Panc1 (cell line): Measurements from ENCODE around the gene COL23A1. TPM values are rescaled to one million over a fixed set of nuclear protein-coding genes. Genes with fewer than 3 reads are reported as not detected.

Experiments used
- ATAC-seq: fragments of 200-7000 bp; cut with Tn5 transposase; 2 replicates; pipeline ENCODE4 v1.9.1; 2020; ENCODE audit warnings: mild to moderate bottlenecking, moderate library complexity
- BruUV-seq: library from RNA; stranded (reverse); fragments of 400-500 nt; replicated peaks from 2 replicates; lab custom pipeline; 2021; lab: Mats Ljungman, UMichigan
- CTCF ChIA-PET: fragments of 300-600 bp; sonication (Branson Sonifier 250); formaldehyde crosslinking; loops from one replicate; lab custom pipeline; 2022; ENCODE audit warnings: antibody characterized with exemption; lab: Charles Lee
- POLR2A ChIA-PET: fragments of 300-600 bp; sonication (Branson Sonifier 250); formaldehyde crosslinking; loops from one replicate; lab custom pipeline; 2022; ENCODE audit warnings: antibody characterized with exemption; lab: Charles Lee
- DNase-seq: peaks from one replicate; pipeline ENCODE4 v3.0.0-alpha.2; 2010; ENCODE audit warnings: low read depth, low spot score
- H3K27ac ChIP-seq: 2 replicates; pipeline ENCODE4 v1.5.1; 2011; ENCODE audit warnings: mild to moderate bottlenecking, low read length, inconsistent platforms
- H3K27me3 ChIP-seq: fragments of 200-500 bp; sonication (Bioruptor generic); 2 replicates; pipeline ENCODE4 v1.6.0; 2014; ENCODE audit warnings: low read length, inconsistent platforms; ENCODE audit not compliant: control insufficient read depth, insufficient read depth
- H3K36me3 ChIP-seq: fragments of 200-500 bp; sonication (Bioruptor generic); 2 replicates; pipeline ENCODE4 v1.5.1; 2014; ENCODE audit warnings: inconsistent platforms, mild to moderate bottlenecking, low read length, moderate library complexity; ENCODE audit not compliant: control insufficient read depth, insufficient read depth
- H3K4me1 ChIP-seq: 2 replicates; pipeline ENCODE4 v1.5.1; 2011; ENCODE audit warnings: inconsistent platforms, mild to moderate bottlenecking, low read length, moderate library complexity; ENCODE audit not compliant: control insufficient read depth, insufficient read depth
- H3K4me3 ChIP-seq, 2 experiments: 2 replicates each; pipeline ENCODE4 v1.5.1; 2011 to 2012; ENCODE audit warnings: low read depth in 2 of 2, low read length in 2 of 2, mild to moderate bottlenecking in 2 of 2, inconsistent platforms in 1 of 2, moderate library complexity in 1 of 2
- H3K9me3 ChIP-seq: fragments of 200-500 bp; sonication (Bioruptor generic); 2 replicates; pipeline ENCODE4 v1.5.1; 2014; ENCODE audit warnings: low read depth, mild to moderate bottlenecking, inconsistent platforms, low read length, moderate library complexity; ENCODE audit not compliant: control insufficient read depth, insufficient read depth
- POLR2AphosphoS5 ChIP-seq: IDR thresholded peaks from 2 replicates; pipeline ENCODE4 v1.6.1; 2012; ENCODE audit warnings: mild to moderate bottlenecking, low read depth, low read length, moderate library complexity
- SIN3A ChIP-seq: IDR thresholded peaks from 2 replicates; pipeline ENCODE4 v1.6.1; 2012; ENCODE audit warnings: low read depth, mild to moderate bottlenecking, low read length, moderate library complexity, borderline replicate concordance; ENCODE audit not compliant: insufficient read depth
- TCF7L2 ChIP-seq: IDR thresholded peaks from 2 replicates; pipeline ENCODE4 v1.6.1; 2011; ENCODE audit warnings: mild to moderate bottlenecking, low read depth, low read length, inconsistent platforms
- in situ Hi-C: cut with HindIII; loops from 2 replicates; pipeline ENCODE4 v1.10.0; 2016; ENCODE audit warnings: low sequenced_read_pairs, low pct_unique_long_range_greater_than_20kb
- intact Hi-C: fragments of 100-400 bp; cut with micrococcal nuclease; formaldehyde crosslinking; loops from one replicate; pipeline ENCODE4 v1.10.0; 2022; ENCODE audit not compliant: unreplicated experiment
- total RNA-seq: library from RNA; stranded (reverse); gene quantifications from one replicate; pipeline ENCODE4 v1.2.1, GENCODE V29; 2021; ENCODE audit not compliant: unreplicated experiment
- TF ChIP-seq, protein P1 (sequence below): fragments of 450-650 bp; IDR thresholded peaks from 2 replicates; pipeline ENCODE4 v1.5.1; 2017; ENCODE audit warnings: mild to moderate bottlenecking
- TF ChIP-seq, protein P2 (sequence below), 2 experiments: IDR thresholded peaks; 2 replicates each; pipeline ENCODE4 v1.6.1; 2011 to 2012; ENCODE audit warnings: low read depth in 2 of 2, control low read depth in 1 of 2, low read length in 1 of 2, mild to moderate bottlenecking in 1 of 2, moderate library complexity in 1 of 2; ENCODE audit not compliant: insufficient read depth in 1 of 2

Gene COL23A1
- total RNA-seq, 1 experiment from 2014 or later, result 0.05 TPM

DNA sequence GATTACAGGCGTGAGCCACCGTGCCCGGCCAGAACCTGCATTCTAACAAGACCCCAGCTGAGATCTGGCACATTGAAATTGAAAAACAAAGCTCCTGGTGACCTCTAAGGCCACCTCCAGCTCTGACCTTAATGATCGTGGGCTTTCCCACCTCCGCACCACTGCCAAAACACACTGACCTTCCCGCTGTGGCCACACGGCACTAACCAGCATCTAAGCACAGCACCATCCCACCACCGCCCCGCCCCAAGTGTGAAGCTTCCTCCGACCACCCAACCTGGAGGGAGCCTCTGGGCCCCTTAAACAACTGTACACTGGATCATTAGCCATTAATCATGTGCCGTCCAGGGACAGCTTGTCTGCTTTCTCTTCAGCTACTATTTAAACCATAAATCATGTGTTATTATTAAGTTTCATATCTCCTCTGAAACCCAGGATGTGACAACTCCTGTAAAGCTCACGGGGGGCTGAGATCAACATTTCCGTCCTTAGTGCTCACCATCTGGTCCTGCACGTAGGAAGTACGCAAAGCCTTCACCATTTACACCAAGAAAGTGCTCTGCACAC is 80.6 kb downstream of the COL23A1 start:
- BruUV-seq, result no TSS peak
- intact Hi-C loops (no loop called here), in situ Hi-C loops (no loop called here)
- Histone ChIP-seq H3K9me3 (no peaks in the 10 kb centered on the region), H3K27me3 (peaks cover 13% of the 10 kb centered on the region), H3K36me3 (no peaks in the 10 kb centered on the region), H3K4me3 (no peak overlapping the region), H3K4me1 (no peaks in the 10 kb centered on the region), H3K27ac (no peak overlapping the region)
- POLR2A ChIA-PET, result interaction anchor here (0.6 kb wide), 1 partner anchor 194 kb away, joined by 14 read pairs; no protein-coding TSS in a partner anchor
- CTCF ChIA-PET, result no interaction called here
- no peak for ATAC-seq
- no peak for DNase-seq
- TF ChIP-seq SIN3A (no peak), TCF7L2 (no peak)

DNA sequence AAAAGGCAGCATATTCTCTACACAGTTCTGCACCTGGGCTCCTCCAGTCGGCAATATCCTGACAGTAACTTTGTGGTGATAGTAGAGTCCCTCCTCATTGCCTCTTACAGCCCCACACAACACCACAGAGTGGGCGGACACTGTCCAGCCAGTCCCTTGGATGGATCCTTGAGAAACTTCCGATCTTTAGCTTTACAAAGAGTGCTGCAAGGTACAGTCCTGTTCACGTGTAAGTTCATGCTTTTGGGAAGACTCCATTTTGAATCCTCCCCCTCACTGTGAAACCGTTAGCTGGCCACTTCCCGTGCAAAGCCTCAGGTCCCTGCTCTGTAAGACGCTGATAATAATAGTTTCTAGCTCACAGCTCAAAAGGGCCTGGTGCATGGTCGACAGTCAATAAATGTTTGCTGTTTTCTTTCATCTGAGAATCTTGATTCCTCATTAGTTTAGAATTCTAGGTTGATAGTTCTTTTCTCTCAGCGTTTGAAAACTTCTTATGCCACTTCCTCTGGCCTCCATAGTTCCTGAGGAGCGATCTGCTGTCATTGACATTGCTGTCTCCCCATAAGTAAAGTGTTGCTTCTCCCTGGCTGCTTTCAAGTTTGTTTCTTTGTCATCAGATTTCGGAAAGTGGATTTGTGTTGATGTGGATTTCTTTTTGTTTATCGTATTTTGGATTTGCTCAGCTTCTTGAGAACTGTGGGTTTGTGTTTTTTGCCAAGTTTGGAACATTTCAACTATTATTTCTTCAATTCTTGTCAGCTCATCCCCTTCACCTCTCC is 82.9 kb downstream of the COL23A1 start:
- intact Hi-C loops (no loop called here), in situ Hi-C loops (no loop called here)
- CTCF ChIA-PET, result no interaction called here
- Histone ChIP-seq H3K27me3 (peaks cover 10% of the 10 kb centered on the region), H3K4me3 (no peak overlapping the region), H3K9me3 (no peaks in the 10 kb centered on the region), H3K27ac (no peak overlapping the region), H3K36me3 (no peaks in the 10 kb centered on the region), H3K4me1 (no peaks in the 10 kb centered on the region)
- TF ChIP-seq, protein P1, sequence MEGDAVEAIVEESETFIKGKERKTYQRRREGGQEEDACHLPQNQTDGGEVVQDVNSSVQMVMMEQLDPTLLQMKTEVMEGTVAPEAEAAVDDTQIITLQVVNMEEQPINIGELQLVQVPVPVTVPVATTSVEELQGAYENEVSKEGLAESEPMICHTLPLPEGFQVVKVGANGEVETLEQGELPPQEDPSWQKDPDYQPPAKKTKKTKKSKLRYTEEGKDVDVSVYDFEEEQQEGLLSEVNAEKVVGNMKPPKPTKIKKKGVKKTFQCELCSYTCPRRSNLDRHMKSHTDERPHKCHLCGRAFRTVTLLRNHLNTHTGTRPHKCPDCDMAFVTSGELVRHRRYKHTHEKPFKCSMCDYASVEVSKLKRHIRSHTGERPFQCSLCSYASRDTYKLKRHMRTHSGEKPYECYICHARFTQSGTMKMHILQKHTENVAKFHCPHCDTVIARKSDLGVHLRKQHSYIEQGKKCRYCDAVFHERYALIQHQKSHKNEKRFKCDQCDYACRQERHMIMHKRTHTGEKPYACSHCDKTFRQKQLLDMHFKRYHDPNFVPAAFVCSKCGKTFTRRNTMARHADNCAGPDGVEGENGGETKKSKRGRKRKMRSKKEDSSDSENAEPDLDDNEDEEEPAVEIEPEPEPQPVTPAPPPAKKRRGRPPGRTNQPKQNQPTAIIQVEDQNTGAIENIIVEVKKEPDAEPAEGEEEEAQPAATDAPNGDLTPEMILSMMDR, result no peak
- TF ChIP-seq, protein P2, sequence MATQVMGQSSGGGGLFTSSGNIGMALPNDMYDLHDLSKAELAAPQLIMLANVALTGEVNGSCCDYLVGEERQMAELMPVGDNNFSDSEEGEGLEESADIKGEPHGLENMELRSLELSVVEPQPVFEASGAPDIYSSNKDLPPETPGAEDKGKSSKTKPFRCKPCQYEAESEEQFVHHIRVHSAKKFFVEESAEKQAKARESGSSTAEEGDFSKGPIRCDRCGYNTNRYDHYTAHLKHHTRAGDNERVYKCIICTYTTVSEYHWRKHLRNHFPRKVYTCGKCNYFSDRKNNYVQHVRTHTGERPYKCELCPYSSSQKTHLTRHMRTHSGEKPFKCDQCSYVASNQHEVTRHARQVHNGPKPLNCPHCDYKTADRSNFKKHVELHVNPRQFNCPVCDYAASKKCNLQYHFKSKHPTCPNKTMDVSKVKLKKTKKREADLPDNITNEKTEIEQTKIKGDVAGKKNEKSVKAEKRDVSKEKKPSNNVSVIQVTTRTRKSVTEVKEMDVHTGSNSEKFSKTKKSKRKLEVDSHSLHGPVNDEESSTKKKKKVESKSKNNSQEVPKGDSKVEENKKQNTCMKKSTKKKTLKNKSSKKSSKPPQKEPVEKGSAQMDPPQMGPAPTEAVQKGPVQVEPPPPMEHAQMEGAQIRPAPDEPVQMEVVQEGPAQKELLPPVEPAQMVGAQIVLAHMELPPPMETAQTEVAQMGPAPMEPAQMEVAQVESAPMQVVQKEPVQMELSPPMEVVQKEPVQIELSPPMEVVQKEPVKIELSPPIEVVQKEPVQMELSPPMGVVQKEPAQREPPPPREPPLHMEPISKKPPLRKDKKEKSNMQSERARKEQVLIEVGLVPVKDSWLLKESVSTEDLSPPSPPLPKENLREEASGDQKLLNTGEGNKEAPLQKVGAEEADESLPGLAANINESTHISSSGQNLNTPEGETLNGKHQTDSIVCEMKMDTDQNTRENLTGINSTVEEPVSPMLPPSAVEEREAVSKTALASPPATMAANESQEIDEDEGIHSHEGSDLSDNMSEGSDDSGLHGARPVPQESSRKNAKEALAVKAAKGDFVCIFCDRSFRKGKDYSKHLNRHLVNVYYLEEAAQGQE (IDR thresholded peaks at IDR 0.05; ENCODE audit: insufficient read depth in 1 of 2, low read depth in 2 of 2, low read length in 1 of 2), result no peak
- TF ChIP-seq SIN3A, result no peak
- TF ChIP-seq POLR2AphosphoS5, result no peak
- TF ChIP-seq TCF7L2, result no peak
- no peak for ATAC-seq
- no peak for DNase-seq
- no TSS peak for BruUV-seq
- POLR2A ChIA-PET, result no interaction called here
